Ascending aorta (tissue), 2 donors: ENCODE measurements around the gene FKTN. TPM values are rescaled to one million over a fixed set of nuclear protein-coding genes. Genes with fewer than 3 reads are reported as not detected.

Experiments used
- DNase-seq, 2 donors: peaks; one replicate each; pipeline ENCODE4 v3.0.0-alpha.2; 2019; ENCODE audit warnings: low spot score in 2 of 2
- H3K27ac ChIP-seq, 2 donors: fragments of 200-600 bp; sonication (generic); one replicate each; pipeline ENCODE4 v1.5.1; 2016 to 2017; ENCODE audit warnings: mild to moderate bottlenecking in 1 of 2
- H3K27me3 ChIP-seq: fragments of 200-600 bp; sonication (generic); one replicate; pipeline ENCODE4 v1.5.1; 2017
- H3K36me3 ChIP-seq, 2 donors: fragments of 200-600 bp; sonication (generic); one replicate each; pipeline ENCODE4 v1.5.1; 2016
- H3K4me1 ChIP-seq, 2 donors: fragments of 200-600 bp; sonication (generic); one replicate each; pipeline ENCODE4 v1.5.1; 2016 to 2017; ENCODE audit warnings: mild to moderate bottlenecking in 1 of 2
- H3K4me3 ChIP-seq, 2 donors: fragments of 200-600 bp; sonication (generic); one replicate each; pipeline ENCODE4 v1.5.1; 2016 to 2017; ENCODE audit warnings: mild to moderate bottlenecking in 1 of 2
- H3K9me3 ChIP-seq, 2 donors: fragments of 200-600 bp; sonication (generic); one replicate each; pipeline ENCODE4 v1.5.1; 2016
- CTCF ChIP-seq, 3 experiments: fragments of 200-600 bp in 2 of 3; fragments of 450-650 bp in 1 of 3; sonication (generic) in 2 of 3; IDR thresholded peaks; one replicate each; pipeline ENCODE4 v1.5.1; 2016 to 2019; ENCODE audit warnings: antibody characterized with exemption in 3 of 3, mild to moderate bottlenecking in 1 of 3, moderate library complexity in 1 of 3
- intact Hi-C: fragments of 100-400 bp; cut with DNase I; formaldehyde crosslinking; loops from one replicate; pipeline ENCODE4 v1.15.1; 2023
- total RNA-seq: library from RNA; depleted of rRNA; stranded (reverse); fragments of >200 nt; gene quantifications from one replicate; pipeline ENCODE4 v1.1.0, GENCODE V29; 2016

The FKTN gene
- total RNA-seq, 1 donor from 2014 or later: 5.4 TPM

DNA sequence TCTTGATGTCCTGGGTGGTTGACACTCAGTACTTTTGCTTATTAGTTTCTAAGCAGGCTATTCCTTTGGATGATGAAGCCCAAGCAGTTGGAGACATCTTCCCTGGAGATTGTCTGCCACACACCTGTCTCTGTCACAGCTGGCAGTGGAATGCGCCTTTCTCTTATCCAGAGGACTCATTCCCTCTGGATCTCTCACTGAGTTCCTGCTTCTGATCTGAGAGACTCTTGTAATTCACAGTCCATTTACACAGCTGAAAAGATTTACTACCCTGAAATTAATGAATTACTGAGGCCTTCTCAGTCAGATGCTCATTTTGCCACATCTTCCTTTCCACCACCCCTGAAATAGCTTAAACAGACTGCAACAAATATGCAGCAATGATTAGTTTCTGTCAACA, 120.2 kb downstream of the FKTN start:
- intact Hi-C loops: no loop called here

GRCh38 chr9:105678781-105679180, 120.8 kb downstream of the FKTN start:
- H3K36me3 ChIP-seq: no peaks in the 10 kb centered on the region
- no peak for DNase-seq
- no peaks in the 10 kb centered on the region for H3K4me1 ChIP-seq
- no peaks in the 10 kb centered on the region for H3K9me3 ChIP-seq
- H3K27me3 ChIP-seq: no peaks in the 10 kb centered on the region
- no peak overlapping the region for H3K4me3 ChIP-seq
- H3K27ac ChIP-seq: no peak overlapping the region
- no peak for TF ChIP-seq CTCF (IDR thresholded peaks at IDR 0.05)
- intact Hi-C loops: no loop called here

More for the DNA sequence above, 120.2 kb downstream of the FKTN start:
- no peak for DNase-seq
- Histone ChIP-seq H3K27me3 (no peaks in the 10 kb centered on the region), H3K4me3 (no peak overlapping the region), H3K27ac (no peak overlapping the region), H3K4me1 (no peaks in the 10 kb centered on the region), H3K36me3 (no peaks in the 10 kb centered on the region), H3K9me3 (no peaks in the 10 kb centered on the region)
- TF ChIP-seq CTCF (IDR thresholded peaks at IDR 0.05): no peak

GRCh38 chr9:105679257-105680022, 121.5 kb downstream of the FKTN start:
- intact Hi-C loops: no loop called here
- Histone ChIP-seq H3K9me3 (no peaks in the 10 kb centered on the region), H3K36me3 (no peaks in the 10 kb centered on the region), H3K27me3 (no peaks in the 10 kb centered on the region), H3K4me1 (no peaks in the 10 kb centered on the region), H3K4me3 (no peak overlapping the region), H3K27ac (no peak overlapping the region)
- no peak for TF ChIP-seq CTCF (IDR thresholded peaks at IDR 0.05)
- DNase-seq: no peak

GRCh38 chr9:105681313-105681712, 123.4 kb downstream of the FKTN start:
- no peak for DNase-seq
- intact Hi-C loops: no loop called here
- no peak for TF ChIP-seq CTCF (IDR thresholded peaks at IDR 0.05)
- Histone ChIP-seq H3K4me3 (no peak overlapping the region), H3K36me3 (no peaks in the 10 kb centered on the region), H3K27ac (no peak overlapping the region), H3K27me3 (no peaks in the 10 kb centered on the region), H3K4me1 (no peaks in the 10 kb centered on the region), H3K9me3 (no peaks in the 10 kb centered on the region)

DNA sequence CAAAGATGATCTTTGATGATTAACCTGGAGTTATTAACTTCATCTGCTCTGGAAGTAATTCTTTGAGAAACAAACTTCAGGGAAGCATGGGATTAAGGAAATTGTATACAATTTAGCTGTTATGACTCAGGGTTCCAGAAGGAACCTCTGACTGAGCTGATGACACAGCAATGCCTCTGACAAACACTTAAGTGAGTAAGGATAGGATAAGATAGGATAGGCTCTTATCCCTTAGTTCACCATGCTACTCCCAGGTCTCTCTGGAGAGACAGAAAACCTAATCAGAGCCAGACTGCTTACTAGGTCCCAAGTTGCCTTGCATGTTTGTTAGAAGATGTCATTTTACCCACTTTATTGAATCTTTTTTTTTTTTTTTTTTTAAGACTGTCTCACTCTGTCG, 123.8 kb downstream of the FKTN start:
- no peaks in the 10 kb centered on the region for H3K27me3 ChIP-seq
- no peaks in the 10 kb centered on the region for H3K36me3 ChIP-seq
- no peak overlapping the region for H3K4me3 ChIP-seq
- H3K27ac ChIP-seq: no peak overlapping the region
- H3K9me3 ChIP-seq: no peaks in the 10 kb centered on the region
- no peaks in the 10 kb centered on the region for H3K4me1 ChIP-seq
- intact Hi-C loops: no loop called here
- no peak for DNase-seq
- no peak for TF ChIP-seq CTCF (IDR thresholded peaks at IDR 0.05)
